ENCODE results near the gene TES. TPM values are rescaled to one million over a fixed set of nuclear protein-coding genes. Genes with fewer than 3 reads are reported as not detected.

TES gene
- total RNA-seq, 4 donors from 2014 or later: 24.7 to 33.1 (median 31.6) TPM

DNA sequence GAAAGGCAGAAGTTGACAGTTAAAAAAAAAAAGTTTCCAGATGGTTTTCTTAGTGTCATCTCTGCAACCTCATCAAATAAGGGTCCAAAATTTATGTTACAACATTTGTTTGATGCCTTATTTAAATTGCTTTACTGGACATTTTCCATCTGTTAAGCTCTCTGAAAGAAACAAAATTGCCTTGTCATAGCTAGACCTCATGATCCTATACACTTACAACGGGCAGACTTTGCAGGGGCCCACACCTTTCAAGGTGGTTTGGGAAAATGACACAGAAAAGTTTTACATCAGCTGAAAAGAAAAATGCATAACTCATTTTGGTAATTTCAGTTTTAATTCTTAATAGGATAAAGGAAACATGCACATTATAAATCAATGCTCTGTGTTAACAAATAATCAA, 1.4 kb upstream of the TES start:
- TF ChIP-seq, protein P1, sequence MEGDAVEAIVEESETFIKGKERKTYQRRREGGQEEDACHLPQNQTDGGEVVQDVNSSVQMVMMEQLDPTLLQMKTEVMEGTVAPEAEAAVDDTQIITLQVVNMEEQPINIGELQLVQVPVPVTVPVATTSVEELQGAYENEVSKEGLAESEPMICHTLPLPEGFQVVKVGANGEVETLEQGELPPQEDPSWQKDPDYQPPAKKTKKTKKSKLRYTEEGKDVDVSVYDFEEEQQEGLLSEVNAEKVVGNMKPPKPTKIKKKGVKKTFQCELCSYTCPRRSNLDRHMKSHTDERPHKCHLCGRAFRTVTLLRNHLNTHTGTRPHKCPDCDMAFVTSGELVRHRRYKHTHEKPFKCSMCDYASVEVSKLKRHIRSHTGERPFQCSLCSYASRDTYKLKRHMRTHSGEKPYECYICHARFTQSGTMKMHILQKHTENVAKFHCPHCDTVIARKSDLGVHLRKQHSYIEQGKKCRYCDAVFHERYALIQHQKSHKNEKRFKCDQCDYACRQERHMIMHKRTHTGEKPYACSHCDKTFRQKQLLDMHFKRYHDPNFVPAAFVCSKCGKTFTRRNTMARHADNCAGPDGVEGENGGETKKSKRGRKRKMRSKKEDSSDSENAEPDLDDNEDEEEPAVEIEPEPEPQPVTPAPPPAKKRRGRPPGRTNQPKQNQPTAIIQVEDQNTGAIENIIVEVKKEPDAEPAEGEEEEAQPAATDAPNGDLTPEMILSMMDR (IDR thresholded peaks at IDR 0.05; ENCODE audit: low read depth): no peak

DNA sequence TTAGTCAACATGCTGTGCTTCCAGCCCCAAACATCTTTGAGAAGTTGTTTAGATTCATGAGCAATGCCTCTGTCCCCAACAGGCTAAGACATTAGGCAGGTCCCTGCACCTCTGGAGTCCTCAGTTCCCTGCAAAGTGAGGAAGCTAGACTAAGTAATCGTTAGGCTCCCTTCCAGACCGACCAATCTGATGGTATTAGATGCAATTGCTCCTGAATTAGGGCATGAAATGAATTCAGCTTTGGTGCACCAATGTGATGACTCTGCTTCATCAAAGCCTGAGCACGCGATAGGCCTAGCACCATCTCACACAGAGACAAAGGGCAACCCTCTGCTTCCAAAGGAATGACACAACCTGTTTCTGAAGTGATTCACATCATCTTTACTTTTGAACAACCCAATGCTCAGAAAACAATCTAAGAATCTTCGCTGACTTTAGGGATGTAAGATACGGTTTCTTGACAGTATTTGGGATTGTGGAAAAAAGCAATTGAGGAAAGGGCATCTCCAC, 723 bp upstream of the TES start:
- TF ChIP-seq, protein P1 (IDR thresholded peaks at IDR 0.05; ENCODE audit: low read depth): no peak

DNA sequence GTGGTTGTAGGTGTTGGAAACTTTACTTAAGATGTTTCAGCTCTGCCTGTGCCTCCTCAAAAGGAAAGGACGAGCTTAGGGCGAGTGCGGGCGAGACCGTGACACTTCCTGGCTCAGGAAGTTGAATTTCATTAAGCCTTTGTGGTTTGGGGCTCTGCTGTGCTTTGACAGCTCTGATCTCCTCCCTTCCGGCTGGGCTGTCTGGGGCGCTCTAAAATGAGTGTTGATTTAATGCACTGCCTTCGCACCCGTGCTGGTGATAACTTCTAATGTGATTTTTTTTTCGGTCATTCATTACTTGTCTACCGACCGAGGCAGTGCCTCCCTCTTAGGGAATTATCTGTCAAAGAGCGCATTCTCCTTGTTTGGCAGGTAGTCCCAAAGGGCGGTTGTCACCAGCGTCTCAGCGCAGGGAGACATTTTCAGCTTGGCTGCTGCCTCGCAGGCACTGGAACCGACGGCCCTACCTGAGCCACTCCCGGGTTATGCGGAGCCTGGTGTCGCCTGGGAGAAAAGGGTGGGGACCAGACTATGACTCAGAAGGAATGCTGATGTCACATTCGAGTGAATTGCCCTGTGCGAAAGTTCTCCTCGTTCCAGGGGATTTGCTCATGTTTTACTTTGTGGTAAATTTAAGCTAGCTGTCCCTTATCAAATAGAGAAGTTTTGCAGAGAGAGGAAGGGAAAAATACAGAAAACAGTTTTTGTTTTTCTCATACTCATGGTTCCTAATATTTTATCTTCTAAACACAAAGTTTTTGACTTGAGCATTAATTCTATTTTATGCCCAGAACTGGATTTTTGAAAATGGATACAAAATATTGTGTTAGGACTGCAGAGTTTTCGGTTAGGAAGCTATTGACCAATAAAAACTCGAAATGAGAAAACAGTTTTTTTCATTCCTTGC, 920 bp downstream of the TES start:
- TF ChIP-seq, protein P1 (IDR thresholded peaks at IDR 0.05; ENCODE audit: low read depth): no peak

- TF ChIP-seq, protein P1 (IDR thresholded peaks at IDR 0.05; ENCODE audit: low read depth): no peak
These were observed 1.7 kb downstream of the TES start for GRCh38 chr7:116211913-116212596.

GRCh38 chr7:116212869-116213268, 2.5 kb downstream of the TES start:
- TF ChIP-seq, protein P1 (IDR thresholded peaks at IDR 0.05; ENCODE audit: low read depth): no peak

GRCh38 chr7:116213361-116214130, 3.2 kb downstream of the TES start:
- TF ChIP-seq, protein P1 (IDR thresholded peaks at IDR 0.05; ENCODE audit: low read depth): no peak
